H9 (cell line): ENCODE measurements around the gene ATP8A1. TPM values are rescaled to one million over a fixed set of nuclear protein-coding genes. Genes with fewer than 3 reads are reported as not detected.

ENCODE experiments used
- DNase-seq: peaks from one replicate; pipeline ENCODE4 v3.0.0-alpha.2; 2017
- H2AFZ ChIP-seq: one replicate; pipeline ENCODE4 v1.6.1; 2013; ENCODE audit warnings: mild to moderate bottlenecking, low read length, control low read depth, moderate library complexity
- H2AK5ac ChIP-seq: 2 replicates; pipeline ENCODE4 v1.6.1; 2013; ENCODE audit warnings: low read length, control low read depth, mixed read lengths; ENCODE audit not compliant: insufficient read length
- H2BK120ac ChIP-seq: one replicate; pipeline ENCODE4 v1.6.1; 2013; ENCODE audit warnings: low read depth, mild to moderate bottlenecking, low read length, control low read depth, inconsistent platforms; ENCODE audit not compliant: poor library complexity, severe bottlenecking
- H2BK12ac ChIP-seq: 2 replicates; pipeline ENCODE4 v1.6.1; 2013; ENCODE audit warnings: low read length, control low read depth, mixed read lengths, low read depth; ENCODE audit not compliant: insufficient read length
- H2BK15ac ChIP-seq: 2 replicates; pipeline ENCODE4 v1.6.1; 2013; ENCODE audit warnings: low read depth, low read length, control low read depth
- H2BK20ac ChIP-seq: one replicate; pipeline ENCODE4 v1.6.1; 2013; ENCODE audit warnings: low read depth, mild to moderate bottlenecking, low read length, control low read depth, inconsistent platforms; ENCODE audit not compliant: poor library complexity, severe bottlenecking
- H2BK5ac ChIP-seq: 2 replicates; pipeline ENCODE4 v1.6.1; 2013; ENCODE audit warnings: low read length, control low read depth, mixed read lengths; ENCODE audit not compliant: insufficient read length
- H3K14ac ChIP-seq: 2 replicates; pipeline ENCODE4 v1.6.1; 2013; ENCODE audit warnings: low read length, control low read depth; ENCODE audit not compliant: insufficient read depth
- H3K18ac ChIP-seq: 2 replicates; pipeline ENCODE4 v1.6.1; 2013; ENCODE audit warnings: low read depth, mild to moderate bottlenecking, mixed read lengths, low read length, control low read depth; ENCODE audit not compliant: insufficient read length
- H3K23ac ChIP-seq: 2 replicates; pipeline ENCODE4 v1.6.1; 2013; ENCODE audit warnings: low read length, control low read depth, mixed read lengths, low read depth; ENCODE audit not compliant: insufficient read length
- H3K23me2 ChIP-seq: 2 replicates; pipeline ENCODE4 v1.6.1; 2013; ENCODE audit warnings: low read depth, mild to moderate bottlenecking, mixed read lengths, low read length, control low read depth; ENCODE audit not compliant: insufficient read length, poor library complexity, severe bottlenecking
- H3K27ac ChIP-seq: 2 replicates; pipeline ENCODE4 v1.5.1; 2013; ENCODE audit warnings: low read length, control low read depth, mixed read lengths, low read depth; ENCODE audit not compliant: insufficient read length
- H3K27me3 ChIP-seq: 2 replicates; pipeline ENCODE4 v1.6.1; 2013; ENCODE audit warnings: low read length, control low read depth, inconsistent platforms; ENCODE audit not compliant: insufficient read depth
- H3K4ac ChIP-seq: 2 replicates; pipeline ENCODE4 v1.6.1; 2013; ENCODE audit warnings: low read depth, mild to moderate bottlenecking, control low read depth, inconsistent platforms, low read length, moderate library complexity
- H3K4me1 ChIP-seq: 2 replicates; pipeline ENCODE4 v1.6.1; 2013; ENCODE audit warnings: low read length, control low read depth, inconsistent platforms; ENCODE audit not compliant: insufficient read depth
- H3K4me2 ChIP-seq: 2 replicates; pipeline ENCODE4 v1.6.1; 2013; ENCODE audit warnings: low read length, control low read depth, mixed read lengths; ENCODE audit not compliant: insufficient read length, insufficient read depth
- H3K56ac ChIP-seq: 2 replicates; pipeline ENCODE4 v1.6.1; 2013; ENCODE audit warnings: low read depth, mild to moderate bottlenecking, mixed read lengths, low read length, control low read depth; ENCODE audit not compliant: insufficient read length
- H3K79me1 ChIP-seq: 2 replicates; pipeline ENCODE4 v1.6.1; 2013; ENCODE audit warnings: low read depth, mild to moderate bottlenecking, moderate library complexity, low read length, control low read depth, inconsistent platforms; ENCODE audit not compliant: insufficient read depth, poor library complexity, severe bottlenecking
- H3K79me2 ChIP-seq: 2 replicates; pipeline ENCODE4 v1.6.1; 2013; ENCODE audit warnings: low read length, control low read depth, inconsistent platforms; ENCODE audit not compliant: insufficient read depth
- H3K9ac ChIP-seq: 2 replicates; pipeline ENCODE4 v1.6.1; 2013; ENCODE audit warnings: low read length, control low read depth, mixed read lengths; ENCODE audit not compliant: insufficient read length; ENCODE audit errors: extremely low read depth
- H3K9me3 ChIP-seq: one replicate; pipeline ENCODE4 v1.6.1; 2013; ENCODE audit warnings: low read depth, low read length, inconsistent platforms; ENCODE audit not compliant: control insufficient read depth
- H3T11ph ChIP-seq: one replicate; pipeline ENCODE4 v1.6.1; 2013; ENCODE audit warnings: mild to moderate bottlenecking, low read length, control low read depth, inconsistent platforms
- H4K20me1 ChIP-seq: one replicate; pipeline ENCODE4 v1.6.1; 2013; ENCODE audit not compliant: control insufficient read depth, insufficient read length, insufficient read depth
- H4K5ac ChIP-seq: 2 replicates; pipeline ENCODE4 v1.6.1; 2013; ENCODE audit warnings: low read depth, mild to moderate bottlenecking, mixed read lengths, low read length, control low read depth; ENCODE audit not compliant: insufficient read length
- H4K8ac ChIP-seq: replicated peaks from 2 replicates; pipeline ENCODE4 v1.6.1; 2013; ENCODE audit warnings: low read length, control low read depth, mixed read lengths, low read depth; ENCODE audit not compliant: insufficient read length
- H4K91ac ChIP-seq: 2 replicates; pipeline ENCODE4 v1.6.1; 2013; ENCODE audit warnings: low read depth, mild to moderate bottlenecking, moderate library complexity, mixed read lengths, low read length, control low read depth; ENCODE audit not compliant: insufficient read length
- H3K27ac Mint-ChIP-seq, 3 experiments: 2 replicates in 2 of 3; 3 replicates in 1 of 3; pipeline ENCODE4 v1.8.0; 2020 to 2021; ENCODE audit warnings: mixed read lengths in 3 of 3, mild to moderate bottlenecking in 1 of 3, moderate library complexity in 1 of 3
- H3K27me3 Mint-ChIP-seq: 2 replicates; pipeline ENCODE4 v1.8.0; 2021; ENCODE audit warnings: low read depth, mild to moderate bottlenecking, moderate library complexity, mixed read lengths
- H3K36me3 Mint-ChIP-seq, 3 experiments: 2 replicates in 2 of 3; 3 replicates in 1 of 3; pipeline ENCODE4 v1.8.0; 2020 to 2021; ENCODE audit warnings: low read depth in 3 of 3, mixed read lengths in 3 of 3; ENCODE audit not compliant: insufficient read depth in 1 of 3
- H3K4me1 Mint-ChIP-seq, 2 experiments: 2 replicates each; pipeline ENCODE4 v1.8.0; 2020; ENCODE audit warnings: mixed read lengths in 2 of 2
- H3K4me3 Mint-ChIP-seq, 2 experiments: 2 replicates in 1 of 2; 3 replicates in 1 of 2; pipeline ENCODE4 v1.8.0; 2020 to 2021; ENCODE audit warnings: mild to moderate bottlenecking in 2 of 2, mixed read lengths in 2 of 2, moderate library complexity in 1 of 2
- H3K9me3 Mint-ChIP-seq, 2 experiments: 2 replicates in 1 of 2; 3 replicates in 1 of 2; pipeline ENCODE4 v1.8.0; 2020; ENCODE audit warnings: mild to moderate bottlenecking in 2 of 2, mixed read lengths in 2 of 2, moderate library complexity in 1 of 2
- WGBS: extraction: QIAGEN DNeasy Blood & Tissue Kit; methylation state at CpG from one replicate; pipeline ENCODE4 v1.1.7; 2013; ENCODE audit warnings: missing lambda C conversion rate, low lambda C conversion rate, mixed read lengths; ENCODE audit not compliant: insufficient read length; ENCODE audit errors: extremely low coverage; 5-methylcytosine and 5-hydroxymethylcytosine counted together
- total RNA-seq: library from RNA; stranded (reverse); gene quantifications from 2 replicates; pipeline ENCODE4 v1.2.1, GENCODE V29; 2021
- TF ChIP-seq, protein P1 (sequence below): fragments of 200-600 bp; sonication (generic); conservative IDR thresholded peaks from 3 replicates; pipeline ENCODE4 v1.8.0; 2021; ENCODE audit warnings: antibody characterized with exemption, mild to moderate bottlenecking

ATP8A1 gene
- total RNA-seq, 1 experiment from 2014 or later, result 5.1 TPM

DNA sequence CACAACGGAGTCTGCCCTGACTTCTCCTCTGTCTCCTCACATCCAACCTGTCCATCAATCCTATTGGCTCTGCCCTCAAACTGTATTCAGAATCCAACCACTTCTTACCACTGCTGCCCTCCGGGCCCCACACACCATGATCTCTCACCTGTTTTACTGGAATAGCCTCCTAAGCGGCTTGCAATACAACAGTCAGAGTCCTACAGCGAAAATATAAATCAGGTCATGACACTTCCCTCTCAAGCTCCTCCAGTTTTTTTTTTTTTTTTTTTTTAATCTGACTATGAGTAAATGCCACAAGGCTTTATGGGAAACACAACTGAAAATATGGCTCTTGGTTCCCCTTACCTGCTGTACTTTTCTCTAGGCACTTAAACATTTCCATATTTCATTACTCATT is 216.8 kb downstream of the ATP8A1 start:
- H3K9me3 ChIP-seq, result no peaks in the 10 kb centered on the region
- no peaks in the 10 kb centered on the region for H3K27me3 ChIP-seq
- peaks cover 5% of the 10 kb centered on the region for H3K4me1 ChIP-seq
- H3K4me1 Mint-ChIP-seq, result peaks cover 18 to 20% of the 10 kb centered on the region in 2 experiments
- H3K9ac ChIP-seq, result no peak overlapping the region
- H2AFZ ChIP-seq, result no peak overlapping the region
- H3K27ac ChIP-seq, result no peak overlapping the region
- no peak overlapping the region for H2BK120ac ChIP-seq
- H3K27ac Mint-ChIP-seq, result no peak overlapping the region
- no peak overlapping the region for H3K18ac ChIP-seq
- H3K79me1 ChIP-seq, result no peaks in the 10 kb centered on the region
- no peak overlapping the region for H2BK15ac ChIP-seq
- H2BK20ac ChIP-seq, result no peak overlapping the region
- no peaks in the 10 kb centered on the region for H4K20me1 ChIP-seq
- H3K56ac ChIP-seq, result no peak overlapping the region
- H3K27me3 Mint-ChIP-seq, result no peaks in the 10 kb centered on the region
- TF ChIP-seq, protein P1, sequence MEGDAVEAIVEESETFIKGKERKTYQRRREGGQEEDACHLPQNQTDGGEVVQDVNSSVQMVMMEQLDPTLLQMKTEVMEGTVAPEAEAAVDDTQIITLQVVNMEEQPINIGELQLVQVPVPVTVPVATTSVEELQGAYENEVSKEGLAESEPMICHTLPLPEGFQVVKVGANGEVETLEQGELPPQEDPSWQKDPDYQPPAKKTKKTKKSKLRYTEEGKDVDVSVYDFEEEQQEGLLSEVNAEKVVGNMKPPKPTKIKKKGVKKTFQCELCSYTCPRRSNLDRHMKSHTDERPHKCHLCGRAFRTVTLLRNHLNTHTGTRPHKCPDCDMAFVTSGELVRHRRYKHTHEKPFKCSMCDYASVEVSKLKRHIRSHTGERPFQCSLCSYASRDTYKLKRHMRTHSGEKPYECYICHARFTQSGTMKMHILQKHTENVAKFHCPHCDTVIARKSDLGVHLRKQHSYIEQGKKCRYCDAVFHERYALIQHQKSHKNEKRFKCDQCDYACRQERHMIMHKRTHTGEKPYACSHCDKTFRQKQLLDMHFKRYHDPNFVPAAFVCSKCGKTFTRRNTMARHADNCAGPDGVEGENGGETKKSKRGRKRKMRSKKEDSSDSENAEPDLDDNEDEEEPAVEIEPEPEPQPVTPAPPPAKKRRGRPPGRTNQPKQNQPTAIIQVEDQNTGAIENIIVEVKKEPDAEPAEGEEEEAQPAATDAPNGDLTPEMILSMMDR, result no peak
- peaks cover 0 to 6% (median 6%) of the 10 kb centered on the region in 3 experiments; a peak in 5 of 7 replicates for H3K36me3 Mint-ChIP-seq
- no peaks in the 10 kb centered on the region for H3K23me2 ChIP-seq
- H3K4me3 Mint-ChIP-seq, result no peak overlapping the region
- H4K91ac ChIP-seq, result no peak overlapping the region
- H4K8ac ChIP-seq, result no peak overlapping the region
- H3K14ac ChIP-seq, result no peak overlapping the region
- no peak overlapping the region for H2BK12ac ChIP-seq
- no peak for DNase-seq
- no peak overlapping the region for H3T11ph ChIP-seq
- no CpG with 5 or more reads among the region's 4 CpGs for whole genome bisulfite sequencing
- no peak overlapping the region for H3K4ac ChIP-seq
- no peak overlapping the region for H2BK5ac ChIP-seq
- no peaks in the 10 kb centered on the region for H3K9me3 Mint-ChIP-seq
- no peak overlapping the region for H4K5ac ChIP-seq
- no peak overlapping the region for H2AK5ac ChIP-seq
- H3K4me2 ChIP-seq, result no peak overlapping the region
- peaks cover 1% of the 10 kb centered on the region; the same call in 1 of the 2 replicates for H3K79me2 ChIP-seq
- no peak overlapping the region for H3K23ac ChIP-seq
